OCI-LY1 (cell line): ENCODE data around the gene EFNB2.

Experiments
- H2AFZ ChIP-seq: fragments of 200-600 bp; sonication (generic), shearing (Covaris generic); 2 replicates; pipeline ENCODE4 v1.6.0; 2014; ENCODE audit warnings: antibody characterized with exemption, mild to moderate bottlenecking, low read length
- H3F3A ChIP-seq: fragments of 200-600 bp; sonication (generic), shearing (Covaris generic); 2 replicates; pipeline ENCODE4 v1.6.0; 2014; ENCODE audit warnings: mild to moderate bottlenecking, antibody characterized with exemption, low read length, moderate library complexity; ENCODE audit not compliant: insufficient read depth
- H3K27ac ChIP-seq: fragments of 200-600 bp; sonication (generic); 2 replicates; pipeline ENCODE4 v1.5.1; 2014; ENCODE audit warnings: low read length, mixed run types, mild to moderate bottlenecking, low read depth; ENCODE audit not compliant: poor library complexity, severe bottlenecking
- H3K27me3 ChIP-seq: fragments of 200-600 bp; sonication (generic); 2 replicates; pipeline ENCODE4 v1.6.0; 2014; ENCODE audit warnings: antibody characterized with exemption, mild to moderate bottlenecking, low read length, moderate library complexity; ENCODE audit not compliant: insufficient read depth
- H3K36me3 ChIP-seq: fragments of 200-600 bp; sonication (generic); 2 replicates; pipeline ENCODE4 v1.6.1; 2014; ENCODE audit warnings: mild to moderate bottlenecking, antibody characterized with exemption, low read length, moderate library complexity, mixed read lengths; ENCODE audit not compliant: insufficient read depth
- H3K4me1 ChIP-seq: fragments of 200-600 bp; sonication (generic); 2 replicates; pipeline ENCODE4 v1.5.1; 2014; ENCODE audit warnings: mild to moderate bottlenecking, low read length, moderate library complexity; ENCODE audit not compliant: insufficient read depth, severe bottlenecking
- H3K4me2 ChIP-seq: fragments of 200-600 bp; sonication (generic), shearing (Covaris generic); 2 replicates; pipeline ENCODE4 v1.6.1; 2014; ENCODE audit warnings: low read length
- H3K4me3 ChIP-seq: fragments of 200-600 bp; sonication (generic); 2 replicates; pipeline ENCODE4 v1.5.1; 2014; ENCODE audit warnings: low read length, low read depth, mild to moderate bottlenecking, mixed read lengths; ENCODE audit not compliant: poor library complexity, severe bottlenecking
- H3K79me2 ChIP-seq: fragments of 200-600 bp; shearing (Covaris generic); 2 replicates; pipeline ENCODE4 v1.6.1; 2016; ENCODE audit warnings: mixed run types, low read length, mixed read lengths; ENCODE audit not compliant: insufficient read depth
- H3K9ac ChIP-seq: fragments of 200-600 bp; sonication (generic), shearing (Covaris generic); 2 replicates; pipeline ENCODE4 v1.6.1; 2014; ENCODE audit warnings: mild to moderate bottlenecking, low read length, mixed read lengths
- H3K9me2 ChIP-seq: fragments of 200-600 bp; sonication (generic), shearing (Covaris generic); 2 replicates; pipeline ENCODE4 v1.6.1; 2014; ENCODE audit warnings: low read depth, mild to moderate bottlenecking, low read length, mixed read lengths
- H3K9me3 ChIP-seq: fragments of 200-600 bp; shearing (Covaris generic); 2 replicates; pipeline ENCODE4 v1.6.1; 2014; ENCODE audit warnings: low read length, mixed read lengths
- H4K20me1 ChIP-seq: fragments of 200-600 bp; sonication (generic), shearing (Covaris generic); 2 replicates; pipeline ENCODE4 v1.6.0; 2016; ENCODE audit warnings: mild to moderate bottlenecking, low read length; ENCODE audit not compliant: insufficient read depth
- CTCF ChIP-seq: fragments of 200-600 bp; sonication (generic), shearing (Covaris generic); IDR thresholded peaks from 2 replicates; pipeline ENCODE4 v1.5.1; 2017; ENCODE audit warnings: mild to moderate bottlenecking, antibody characterized with exemption, low read length, moderate library complexity, mixed read lengths
- EZH2 ChIP-seq: fragments of 200-600 bp; sonication (generic), shearing (Covaris generic); IDR thresholded peaks from 2 replicates; pipeline ENCODE4 v1.8.0; 2017; ENCODE audit warnings: borderline replicate concordance, mixed run types, mild to moderate bottlenecking, antibody characterized with exemption, low read length, moderate library complexity, mixed read lengths

EFNB2 gene

DNA sequence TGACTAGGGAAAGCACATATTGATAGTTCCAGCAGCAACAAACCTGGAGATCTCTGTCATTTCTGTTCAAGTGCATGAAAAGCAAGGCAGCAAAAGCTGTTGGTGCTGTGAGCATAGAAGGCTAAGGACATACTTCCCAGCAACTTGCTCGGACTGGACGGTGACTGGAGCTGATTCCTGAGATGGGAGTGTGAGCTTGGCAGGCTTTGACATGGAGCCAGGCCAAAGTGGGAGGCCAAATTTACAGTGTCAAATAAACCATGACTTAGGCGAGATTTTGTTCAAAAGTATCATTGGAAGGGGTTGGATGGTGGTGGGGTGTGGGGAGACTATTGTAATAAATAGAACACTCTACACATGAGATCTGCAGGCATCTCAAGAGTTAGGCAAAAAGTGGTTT is 38.4 kb upstream of the EFNB2 start:
- H3K9me3 ChIP-seq, result no peaks in the 10 kb centered on the region
- no peaks in the 10 kb centered on the region for H3K79me2 ChIP-seq
- H4K20me1 ChIP-seq, result no peaks in the 10 kb centered on the region
- no peak overlapping the region for H2AFZ ChIP-seq
- H3K4me1 ChIP-seq, result peaks cover 14% of the 10 kb centered on the region
- no peak overlapping the region for H3K27ac ChIP-seq
- H3K9ac ChIP-seq, result no peak overlapping the region
- no peaks in the 10 kb centered on the region for H3K9me2 ChIP-seq
- TF ChIP-seq EZH2, result no peak
- TF ChIP-seq CTCF, result no peak
- H3K4me3 ChIP-seq, result no peak overlapping the region
- no peaks in the 10 kb centered on the region for H3K27me3 ChIP-seq
- H3F3A ChIP-seq, result no peaks in the 10 kb centered on the region
- H3K4me2 ChIP-seq, result no peak overlapping the region
- no peaks in the 10 kb centered on the region; the same call in 1 of the 2 replicates for H3K36me3 ChIP-seq

GRCh38 chr13:106573284-106573846 is 37.9 kb upstream of the EFNB2 start:
- Histone ChIP-seq H3K27ac (no peak overlapping the region), H3K9me3 (no peaks in the 10 kb centered on the region), H3F3A (no peaks in the 10 kb centered on the region), H3K9ac (no peak overlapping the region), H3K36me3 (no peaks in the 10 kb centered on the region; the same call in 1 of the 2 replicates), H3K4me3 (no peak overlapping the region), H3K4me1 (peaks cover 19% of the 10 kb centered on the region), H3K27me3 (no peaks in the 10 kb centered on the region), H4K20me1 (no peaks in the 10 kb centered on the region), H2AFZ (no peak overlapping the region), H3K4me2 (no peak overlapping the region), H3K79me2 (no peaks in the 10 kb centered on the region), H3K9me2 (no peaks in the 10 kb centered on the region)
- no peak for TF ChIP-seq CTCF
- TF ChIP-seq EZH2, result no peak

DNA sequence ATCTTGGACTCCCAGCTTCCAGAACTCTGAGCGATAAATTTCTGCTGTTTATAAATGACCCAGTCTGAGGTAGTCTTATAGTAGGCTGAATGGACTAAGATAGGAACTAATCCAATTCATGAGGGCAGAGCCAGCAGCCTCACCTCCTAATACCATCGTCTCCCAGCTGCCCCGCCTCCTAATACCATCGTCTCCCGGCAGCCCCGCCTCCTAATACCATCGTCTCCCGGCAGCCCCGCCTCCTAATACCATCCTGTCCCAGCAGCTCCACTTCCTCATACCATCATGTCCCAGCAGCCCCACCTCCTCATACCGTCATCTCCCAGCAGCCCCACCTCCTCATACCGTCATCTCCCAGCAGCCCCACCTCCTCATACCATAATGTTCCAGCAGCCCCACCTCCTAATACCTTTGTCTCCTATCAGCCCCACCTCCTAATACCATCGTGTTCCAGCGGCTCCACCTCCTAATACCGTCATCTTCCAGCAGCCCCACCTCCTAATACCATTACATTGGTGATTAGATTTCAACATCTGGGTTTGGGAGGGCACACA is 34.9 kb upstream of the EFNB2 start:
- no peak overlapping the region for H3K27ac ChIP-seq
- no peaks in the 10 kb centered on the region for H3K27me3 ChIP-seq
- peak overlapping the region; percentile 93 for H3K4me2 ChIP-seq
- no peaks in the 10 kb centered on the region for H3K9me3 ChIP-seq
- peak overlapping the region; percentile 30 for H3K4me3 ChIP-seq
- no peak overlapping the region for H2AFZ ChIP-seq
- TF ChIP-seq CTCF (no peak), EZH2 (no peak)
- H3K9me2 ChIP-seq, result no peaks in the 10 kb centered on the region
- H3K79me2 ChIP-seq, result peaks cover 19% of the 10 kb centered on the region
- peaks cover 32% of the 10 kb centered on the region for H3K4me1 ChIP-seq
- H3K9ac ChIP-seq, result no peak overlapping the region
- peaks cover 8% of the 10 kb centered on the region; the same call in 1 of the 2 replicates for H4K20me1 ChIP-seq
- H3K36me3 ChIP-seq, result peaks cover 9% of the 10 kb centered on the region; the same call in 1 of the 2 replicates
- H3F3A ChIP-seq, result no peaks in the 10 kb centered on the region
